ENCODE results near the gene LIN7A. TPM values are rescaled to one million over a fixed set of nuclear protein-coding genes. Genes with fewer than 3 reads are reported as not detected.
"Not testable (repeated sequence)": the region's sequence is repeated elsewhere in the genome, so short reads cannot be mapped to it uniquely, and the experiment has no call there.

The LIN7A gene
- total RNA-seq, 1 donor from 2014 or later: 0.68 TPM

DNA sequence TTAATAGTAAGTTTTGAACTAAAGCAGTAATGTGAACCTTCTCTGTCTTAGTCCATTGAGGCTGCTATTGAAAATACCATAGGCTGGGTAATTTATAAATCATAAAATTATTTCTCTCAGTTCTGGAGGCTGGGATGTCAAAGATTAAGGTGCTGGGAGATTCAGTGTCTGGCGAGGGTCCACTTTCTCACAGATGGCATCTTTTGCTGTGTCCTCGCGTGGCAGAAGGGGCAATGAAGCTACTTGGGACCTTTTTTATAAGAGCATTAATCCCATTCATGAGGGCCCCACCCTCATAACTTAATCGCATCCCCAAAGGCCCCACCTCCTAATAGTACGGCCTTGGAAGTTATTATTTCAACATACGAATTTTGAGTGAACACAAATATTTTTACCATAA lies 28.4 kb downstream of the LIN7A start:
- H3K27ac Mint-ChIP-seq: no peak overlapping the region
- H3K27me3 Mint-ChIP-seq (ENCODE audit: low read depth): no peaks in the 10 kb centered on the region
- H3K4me3 Mint-ChIP-seq (ENCODE audit: low read depth): no peak overlapping the region
- no peak for DNase-seq (ENCODE audit: low spot score)
- no peaks in the 10 kb centered on the region for H3K9me3 Mint-ChIP-seq
- intact Hi-C loops (cut with micrococcal nuclease): no loop called here
- no peaks in the 10 kb centered on the region for H3K4me1 Mint-ChIP-seq (ENCODE audit: low read depth)
- no peaks in the 10 kb centered on the region for H3K36me3 Mint-ChIP-seq (ENCODE audit: low read depth)

DNA sequence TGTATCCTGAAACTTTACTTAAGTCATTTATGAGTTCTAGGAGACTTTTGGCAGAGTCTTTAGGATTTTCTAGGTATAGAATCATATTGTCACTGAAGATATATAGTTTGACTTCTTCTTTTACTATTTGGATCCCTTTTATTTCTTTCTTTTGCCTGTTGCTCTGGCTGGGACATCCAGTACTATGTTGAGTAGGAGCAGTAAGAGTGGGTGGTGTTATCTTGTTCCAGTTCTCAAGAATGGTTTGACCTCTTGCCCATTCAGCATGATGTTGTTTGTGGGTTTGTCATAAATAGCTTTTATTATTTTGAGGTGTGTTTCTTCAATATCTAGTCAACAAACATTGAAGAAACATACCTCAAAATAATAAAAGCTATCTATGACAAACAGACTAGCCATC lies 35.0 kb downstream of the LIN7A start:
- H3K36me3 Mint-ChIP-seq (ENCODE audit: low read depth): no peaks in the 10 kb centered on the region
- intact Hi-C loops (cut with micrococcal nuclease): no loop called here
- no peaks in the 10 kb centered on the region for H3K27me3 Mint-ChIP-seq (ENCODE audit: low read depth)
- no peak for DNase-seq (ENCODE audit: low spot score)
- no peak overlapping the region for H3K27ac Mint-ChIP-seq
- no peaks in the 10 kb centered on the region for H3K9me3 Mint-ChIP-seq
- no peaks in the 10 kb centered on the region for H3K4me1 Mint-ChIP-seq (ENCODE audit: low read depth)
- no peak overlapping the region for H3K4me3 Mint-ChIP-seq (ENCODE audit: low read depth)

DNA sequence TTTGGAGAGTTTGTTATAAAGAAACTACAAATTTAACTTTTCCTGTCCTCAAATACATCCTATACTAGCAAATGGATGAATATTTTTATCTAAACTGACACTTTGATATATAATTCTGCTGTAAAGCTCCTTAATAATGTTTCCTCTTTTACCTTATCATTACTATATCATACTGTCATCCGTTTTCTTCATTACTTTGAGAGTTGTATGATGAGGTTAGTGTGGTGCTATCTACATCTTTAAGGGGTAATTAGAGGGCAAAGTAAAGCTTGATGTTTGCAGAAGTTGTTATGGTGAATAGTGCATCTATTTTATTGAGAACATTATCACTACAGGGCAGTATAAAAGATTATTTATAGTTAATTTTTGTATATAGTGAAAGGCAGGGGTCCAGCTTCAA lies 36.1 kb downstream of the LIN7A start:
- Mint-ChIP-seq H3K27ac (no peak overlapping the region), H3K27me3 (ENCODE audit: low read depth) (no peaks in the 10 kb centered on the region), H3K4me3 (ENCODE audit: low read depth) (no peak overlapping the region), H3K4me1 (ENCODE audit: low read depth) (no peaks in the 10 kb centered on the region), H3K36me3 (ENCODE audit: low read depth) (no peaks in the 10 kb centered on the region), H3K9me3 (no peaks in the 10 kb centered on the region)
- intact Hi-C loops (cut with micrococcal nuclease): no loop called here
- DNase-seq (ENCODE audit: low spot score): no peak

DNA sequence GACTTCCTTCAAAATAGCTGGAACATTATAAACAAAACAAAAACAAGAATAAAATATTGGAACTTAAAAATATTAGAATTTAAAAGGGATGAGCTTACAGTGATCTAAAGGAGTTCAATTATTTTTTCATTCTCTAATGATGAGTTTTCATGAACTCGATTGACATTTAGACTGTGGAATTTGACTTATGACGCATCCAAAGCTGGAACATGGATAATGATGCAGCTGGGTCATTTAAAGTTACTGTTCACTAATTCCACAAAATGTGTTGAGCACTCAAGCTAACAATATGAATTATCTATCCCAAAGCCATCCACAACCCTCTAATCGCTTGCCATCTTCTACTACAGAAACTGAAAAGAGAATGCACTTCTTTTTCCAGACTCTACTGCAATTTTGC lies 42.5 kb downstream of the LIN7A start:
- peaks cover 4% of the 10 kb centered on the region for H3K9me3 Mint-ChIP-seq
- H3K27ac Mint-ChIP-seq: no peak overlapping the region
- no peaks in the 10 kb centered on the region for H3K27me3 Mint-ChIP-seq (ENCODE audit: low read depth)
- intact Hi-C loops (cut with micrococcal nuclease): no loop called here
- DNase-seq (ENCODE audit: low spot score): no peak
- no peaks in the 10 kb centered on the region for H3K4me1 Mint-ChIP-seq (ENCODE audit: low read depth)
- H3K4me3 Mint-ChIP-seq (ENCODE audit: low read depth): no peak overlapping the region
- H3K36me3 Mint-ChIP-seq (ENCODE audit: low read depth): no peaks in the 10 kb centered on the region

DNA sequence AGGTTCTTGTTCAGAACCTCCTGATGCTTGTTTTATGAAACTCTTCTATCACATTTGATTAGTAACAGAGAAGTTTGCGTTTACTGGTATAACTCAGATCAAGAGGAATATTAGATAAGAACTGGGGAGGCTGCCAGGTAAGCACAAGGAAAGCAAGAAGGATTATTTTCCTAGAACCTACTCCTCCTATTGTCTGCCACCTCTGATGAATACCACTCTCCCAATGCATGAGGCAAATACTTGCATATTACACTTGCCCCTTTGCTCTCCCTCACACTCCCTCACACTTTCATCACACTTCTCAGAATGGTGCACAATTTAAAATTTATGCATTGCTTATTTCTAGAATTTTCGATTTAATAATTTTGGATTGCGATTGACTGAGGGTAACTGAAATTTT lies 43.6 kb downstream of the LIN7A start:
- H3K27me3 Mint-ChIP-seq (ENCODE audit: low read depth): no peaks in the 10 kb centered on the region
- intact Hi-C loops (cut with micrococcal nuclease): no loop called here
- H3K4me1 Mint-ChIP-seq (ENCODE audit: low read depth): no peaks in the 10 kb centered on the region
- no peaks in the 10 kb centered on the region for H3K36me3 Mint-ChIP-seq (ENCODE audit: low read depth)
- H3K27ac Mint-ChIP-seq: no peak overlapping the region
- no peak overlapping the region for H3K4me3 Mint-ChIP-seq (ENCODE audit: low read depth)
- peaks cover 4% of the 10 kb centered on the region for H3K9me3 Mint-ChIP-seq
- no peak for DNase-seq (ENCODE audit: low spot score)

DNA sequence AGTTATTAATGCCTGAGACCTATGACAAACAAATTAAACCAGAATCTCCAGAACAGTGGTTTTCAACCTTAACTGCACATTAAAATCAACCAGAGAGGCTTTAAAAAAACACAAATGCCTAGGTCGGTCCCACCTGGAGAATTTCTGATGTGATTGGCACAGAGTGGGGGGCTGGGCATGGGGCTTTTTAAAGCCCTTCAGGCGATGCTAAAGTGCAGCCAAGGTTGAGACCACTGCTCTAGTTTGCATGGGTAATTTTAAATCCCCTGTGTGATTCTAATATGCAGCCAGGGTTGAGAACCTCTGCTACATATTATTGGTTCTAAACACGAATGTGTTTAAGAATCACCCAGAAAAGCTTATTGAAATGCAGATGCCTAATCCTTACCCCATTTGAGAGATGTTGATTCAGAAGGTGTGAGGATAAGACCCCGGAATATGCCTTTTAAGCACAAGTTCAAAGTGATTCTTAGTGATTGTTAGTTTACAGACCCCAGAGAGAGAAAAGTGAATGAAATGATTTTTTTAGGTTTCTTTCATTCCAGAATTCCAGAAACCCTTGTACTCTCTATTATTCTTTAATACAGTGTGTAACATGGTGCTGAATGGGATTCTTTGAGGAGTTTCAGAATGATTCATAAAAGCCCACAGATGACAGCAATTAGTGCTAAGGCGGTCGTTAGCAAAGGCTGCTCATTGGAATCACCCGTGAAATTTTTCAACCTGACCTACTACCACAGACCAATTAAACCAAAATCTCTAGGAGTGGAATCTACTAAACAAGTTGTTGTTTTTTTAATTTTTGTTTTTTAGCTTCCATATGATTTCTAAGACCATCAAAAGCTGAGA lies 44.9 kb downstream of the LIN7A start:
- Mint-ChIP-seq H3K9me3 (peaks cover 4% of the 10 kb centered on the region), H3K27me3 (ENCODE audit: low read depth) (no peaks in the 10 kb centered on the region), H3K4me3 (ENCODE audit: low read depth) (no peak overlapping the region), H3K36me3 (ENCODE audit: low read depth) (no peaks in the 10 kb centered on the region), H3K27ac (no peak overlapping the region), H3K4me1 (ENCODE audit: low read depth) (no peaks in the 10 kb centered on the region)
- intact Hi-C loops (cut with micrococcal nuclease): no loop called here
- no peak for DNase-seq (ENCODE audit: low spot score)

DNA sequence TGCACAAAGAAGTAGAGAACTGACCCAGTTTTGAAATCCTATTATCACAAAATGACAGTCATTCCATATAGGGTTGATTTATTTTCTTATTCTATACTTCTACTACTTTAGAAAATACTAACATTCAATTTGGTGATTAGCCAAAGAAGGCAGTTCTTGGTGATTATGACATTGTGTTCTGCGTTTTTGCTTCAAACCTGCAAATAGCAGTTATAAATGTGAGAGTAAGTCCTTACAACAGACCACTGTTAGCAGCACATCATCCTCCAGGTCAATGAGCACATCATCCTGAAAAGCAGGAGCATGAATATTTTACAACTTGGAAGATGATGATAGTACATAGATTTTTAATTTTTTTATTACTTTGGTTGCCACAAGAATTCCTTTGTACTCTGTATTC lies 53.1 kb downstream of the LIN7A start:
- DNase-seq (ENCODE audit: low spot score): no peak
- Mint-ChIP-seq H3K9me3 (peaks cover 3% of the 10 kb centered on the region), H3K27me3 (ENCODE audit: low read depth) (no peaks in the 10 kb centered on the region), H3K4me3 (ENCODE audit: low read depth) (no peak overlapping the region), H3K36me3 (ENCODE audit: low read depth) (no peaks in the 10 kb centered on the region), H3K27ac (no peak overlapping the region), H3K4me1 (ENCODE audit: low read depth) (no peaks in the 10 kb centered on the region)
- intact Hi-C loops (cut with micrococcal nuclease): no loop called here

DNA sequence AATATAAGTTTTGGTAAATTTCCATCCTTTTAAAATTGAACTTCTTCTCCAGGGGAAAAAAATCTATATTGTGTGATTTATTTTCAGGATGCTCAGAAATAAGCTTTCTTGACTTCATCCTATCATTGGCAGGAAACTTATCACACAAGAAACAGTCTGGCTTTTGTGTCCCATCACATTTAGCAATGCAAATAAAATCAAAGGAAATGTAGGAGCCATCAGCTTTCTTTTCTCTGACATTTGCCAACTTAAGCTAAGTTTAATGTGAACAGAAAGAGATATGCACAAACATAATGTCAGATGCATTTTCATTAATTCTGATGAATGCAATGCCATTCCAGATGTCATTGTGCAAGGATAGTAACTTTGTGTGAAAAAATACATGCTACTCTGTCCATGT lies 56.6 kb downstream of the LIN7A start:
- DNase-seq (ENCODE audit: low spot score): no peak
- no peaks in the 10 kb centered on the region for H3K36me3 Mint-ChIP-seq (ENCODE audit: low read depth)
- H3K4me3 Mint-ChIP-seq (ENCODE audit: low read depth): no peak overlapping the region
- intact Hi-C loops (cut with micrococcal nuclease): no loop called here
- no peaks in the 10 kb centered on the region for H3K4me1 Mint-ChIP-seq (ENCODE audit: low read depth)
- H3K27ac Mint-ChIP-seq: no peak overlapping the region
- H3K27me3 Mint-ChIP-seq (ENCODE audit: low read depth): no peaks in the 10 kb centered on the region
- peaks cover 3% of the 10 kb centered on the region for H3K9me3 Mint-ChIP-seq

DNA sequence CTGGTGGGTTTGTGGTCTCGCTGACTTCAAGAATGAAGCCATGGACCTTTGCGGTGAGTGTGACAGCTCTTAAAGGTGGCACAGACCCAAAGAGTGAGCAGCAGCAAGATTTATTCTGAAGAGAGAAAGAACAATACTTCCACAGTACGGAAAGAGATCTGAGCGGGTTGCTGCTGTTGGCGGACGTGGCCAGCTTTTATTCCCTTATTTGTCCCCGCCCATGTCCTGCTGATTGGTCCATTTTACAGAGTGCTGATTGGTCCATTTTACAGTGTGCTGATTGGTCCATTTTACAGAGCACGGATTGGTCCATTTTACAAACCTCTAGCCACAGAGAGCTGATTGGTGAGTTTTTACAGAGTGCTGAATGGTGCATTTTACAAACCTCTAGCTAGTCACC lies 59.3 kb downstream of the LIN7A start:
- not testable (repeated sequence) for H3K4me1 Mint-ChIP-seq (ENCODE audit: low read depth)

DNA sequence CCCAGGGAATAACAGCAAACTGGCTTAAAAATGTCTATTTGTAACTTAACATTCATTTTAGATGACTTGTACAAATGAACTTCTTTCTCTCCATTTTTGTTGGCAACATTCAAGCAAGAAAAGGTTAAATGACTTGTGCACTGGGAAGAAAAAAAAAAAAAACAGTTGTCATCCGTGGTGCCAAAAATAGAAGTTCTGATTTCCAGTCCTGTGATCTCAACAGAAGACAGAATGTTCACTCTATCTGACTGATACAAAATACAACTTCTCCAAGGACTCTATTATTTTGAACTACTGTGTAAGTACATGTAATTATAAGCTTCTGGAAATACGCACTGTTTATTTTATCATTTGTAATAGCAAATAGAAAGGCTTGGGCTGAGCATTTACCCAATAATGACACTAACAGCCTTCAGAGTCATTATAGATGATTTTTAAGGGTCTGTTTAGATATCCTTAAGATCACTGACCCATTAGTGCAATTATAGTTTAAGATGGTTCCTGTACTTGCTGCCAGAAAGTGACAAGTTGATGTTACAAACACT lies 59.9 kb downstream of the LIN7A start:
- H3K27me3 Mint-ChIP-seq (ENCODE audit: low read depth): no peaks in the 10 kb centered on the region
- no peak overlapping the region for H3K27ac Mint-ChIP-seq
- no peaks in the 10 kb centered on the region for H3K4me1 Mint-ChIP-seq (ENCODE audit: low read depth)
- no peaks in the 10 kb centered on the region for H3K9me3 Mint-ChIP-seq
- DNase-seq (ENCODE audit: low spot score): no peak
- H3K36me3 Mint-ChIP-seq (ENCODE audit: low read depth): no peaks in the 10 kb centered on the region
- intact Hi-C loops (cut with micrococcal nuclease): no loop called here
- H3K4me3 Mint-ChIP-seq (ENCODE audit: low read depth): no peak overlapping the region

More for the DNA sequence above, 59.3 kb downstream of the LIN7A start:
- DNase-seq (ENCODE audit: low spot score); H3K36me3 Mint-ChIP-seq (ENCODE audit: low read depth); H3K4me3 Mint-ChIP-seq (ENCODE audit: low read depth); H3K27me3 Mint-ChIP-seq (ENCODE audit: low read depth); H3K27ac Mint-ChIP-seq; H3K9me3 Mint-ChIP-seq; intact Hi-C loops (cut with micrococcal nuclease): not testable (repeated sequence)

DNA sequence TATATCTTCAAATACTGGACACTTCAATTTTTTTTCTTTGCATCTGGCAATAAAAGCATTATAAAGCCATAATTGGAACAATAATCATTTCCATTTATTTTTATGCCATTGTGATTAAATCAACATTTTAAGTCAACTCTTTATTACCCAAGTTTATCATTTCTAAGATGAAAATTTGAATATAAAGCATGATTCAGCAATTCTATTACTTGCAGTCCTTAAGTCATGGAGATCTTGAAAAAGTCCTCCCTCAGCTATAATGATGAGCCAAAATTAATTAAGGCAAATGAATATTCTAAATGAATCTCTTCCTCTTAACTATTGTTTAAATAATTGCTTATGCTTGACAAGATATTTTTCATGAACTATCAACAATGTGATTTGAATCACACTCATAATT lies 65.7 kb downstream of the LIN7A start:
- intact Hi-C loops (cut with micrococcal nuclease): no loop called here
- H3K9me3 Mint-ChIP-seq: no peaks in the 10 kb centered on the region

DNA sequence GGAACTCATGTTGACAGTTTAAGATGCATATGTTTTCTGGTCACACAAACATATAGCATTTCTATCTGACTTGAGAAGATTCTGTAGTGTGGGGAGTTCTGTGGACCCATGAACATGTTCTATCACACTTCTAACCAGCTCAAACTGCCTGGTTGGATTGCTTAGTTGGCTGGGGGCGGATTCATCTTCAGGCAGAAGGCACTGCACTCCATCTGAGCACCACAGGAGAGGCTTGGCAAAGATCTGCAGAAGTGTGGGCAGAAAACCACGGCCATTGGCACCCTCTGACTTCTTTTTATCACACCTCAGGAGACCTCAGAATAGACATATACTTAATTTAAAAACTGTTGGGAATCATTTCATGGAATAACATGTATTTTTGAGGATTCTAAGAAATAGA lies 68.5 kb downstream of the LIN7A start:
- H3K4me1 Mint-ChIP-seq (ENCODE audit: low read depth): no peaks in the 10 kb centered on the region
- H3K9me3 Mint-ChIP-seq: no peaks in the 10 kb centered on the region

More for the DNA sequence above, 65.7 kb downstream of the LIN7A start:
- H3K4me3 Mint-ChIP-seq (ENCODE audit: low read depth): no peak overlapping the region
- H3K27me3 Mint-ChIP-seq (ENCODE audit: low read depth): no peaks in the 10 kb centered on the region
- H3K36me3 Mint-ChIP-seq (ENCODE audit: low read depth): no peaks in the 10 kb centered on the region
- H3K27ac Mint-ChIP-seq: no peak overlapping the region
- DNase-seq (ENCODE audit: low spot score): no peak
- no peaks in the 10 kb centered on the region for H3K4me1 Mint-ChIP-seq (ENCODE audit: low read depth)

DNA sequence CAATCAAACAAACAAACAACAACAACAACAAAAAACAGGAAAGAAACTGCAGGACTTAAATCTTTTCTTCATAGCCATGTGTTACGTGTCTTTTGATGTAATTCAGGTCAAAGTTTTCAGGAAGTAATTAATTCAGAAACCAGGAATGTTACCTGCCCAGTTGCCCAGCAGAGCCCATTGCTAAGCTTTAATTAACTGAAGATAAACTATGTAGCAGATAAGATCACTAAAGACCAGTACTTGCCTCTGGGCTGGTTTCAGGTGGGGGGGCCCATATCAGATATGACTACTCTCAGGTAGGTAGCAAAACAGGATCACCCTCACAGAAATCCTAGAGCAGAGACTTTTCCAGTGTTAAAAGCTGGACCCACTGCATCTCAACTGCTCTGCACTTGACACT lies 69.2 kb downstream of the LIN7A start:
- intact Hi-C loops (cut with micrococcal nuclease): no loop called here
- Mint-ChIP-seq H3K4me3 (ENCODE audit: low read depth) (no peak overlapping the region), H3K27me3 (ENCODE audit: low read depth) (no peaks in the 10 kb centered on the region), H3K4me1 (ENCODE audit: low read depth) (no peaks in the 10 kb centered on the region), H3K36me3 (ENCODE audit: low read depth) (no peaks in the 10 kb centered on the region), H3K9me3 (no peaks in the 10 kb centered on the region), H3K27ac (no peak overlapping the region)
- no peak for DNase-seq (ENCODE audit: low spot score)

More for the DNA sequence above, 68.5 kb downstream of the LIN7A start:
- intact Hi-C loops (cut with micrococcal nuclease): no loop called here
- Mint-ChIP-seq H3K4me3 (ENCODE audit: low read depth) (no peak overlapping the region), H3K27ac (no peak overlapping the region), H3K36me3 (ENCODE audit: low read depth) (no peaks in the 10 kb centered on the region), H3K27me3 (ENCODE audit: low read depth) (no peaks in the 10 kb centered on the region)
- DNase-seq (ENCODE audit: low spot score): no peak
